NCI-H524 (cell line): ENCODE data around the gene LPP.
A peak's percentile ranks its signal among the peaks of the same experiment; 100 is the strongest.
"Not testable (repeated sequence)": the region's sequence is repeated elsewhere in the genome, so short reads cannot be mapped to it uniquely, and the experiment has no call there.

Experiments
- DNase-seq, 2 experiments: peaks; one replicate each; lab custom pipeline; 2025; lab: John Stamatoyannopoulos, UW

LPP gene, protein sequence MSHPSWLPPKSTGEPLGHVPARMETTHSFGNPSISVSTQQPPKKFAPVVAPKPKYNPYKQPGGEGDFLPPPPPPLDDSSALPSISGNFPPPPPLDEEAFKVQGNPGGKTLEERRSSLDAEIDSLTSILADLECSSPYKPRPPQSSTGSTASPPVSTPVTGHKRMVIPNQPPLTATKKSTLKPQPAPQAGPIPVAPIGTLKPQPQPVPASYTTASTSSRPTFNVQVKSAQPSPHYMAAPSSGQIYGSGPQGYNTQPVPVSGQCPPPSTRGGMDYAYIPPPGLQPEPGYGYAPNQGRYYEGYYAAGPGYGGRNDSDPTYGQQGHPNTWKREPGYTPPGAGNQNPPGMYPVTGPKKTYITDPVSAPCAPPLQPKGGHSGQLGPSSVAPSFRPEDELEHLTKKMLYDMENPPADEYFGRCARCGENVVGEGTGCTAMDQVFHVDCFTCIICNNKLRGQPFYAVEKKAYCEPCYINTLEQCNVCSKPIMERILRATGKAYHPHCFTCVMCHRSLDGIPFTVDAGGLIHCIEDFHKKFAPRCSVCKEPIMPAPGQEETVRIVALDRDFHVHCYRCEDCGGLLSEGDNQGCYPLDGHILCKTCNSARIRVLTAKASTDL

GRCh38 chr3:188154014-188154808 lies at the start of gene LPP:
Gene LPP (plus strand): TSS chr3:188154157. CDS start chr3:188406121, 251,964 bp downstream.
- peak in 1 of 2 experiments; percentile 54 for DNase-seq

DNA sequence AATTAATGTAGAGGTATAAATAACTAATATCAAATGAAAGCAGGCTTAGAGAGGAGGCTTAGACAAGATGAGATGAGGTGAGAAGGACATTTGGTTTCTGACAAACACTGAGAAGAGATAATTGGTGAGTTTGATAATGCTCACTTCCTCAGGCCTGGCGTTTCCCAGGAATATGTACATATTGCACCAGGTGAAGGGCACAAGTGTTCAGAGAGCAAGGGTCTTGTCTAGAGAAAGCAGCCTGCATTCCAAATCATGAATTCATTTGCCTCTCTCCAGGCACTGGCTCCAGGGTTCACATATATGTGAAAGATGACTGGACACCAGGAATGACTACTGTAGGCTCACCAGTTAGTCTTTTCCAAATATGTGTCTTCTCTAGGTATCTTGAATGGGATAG lies 48.0 kb upstream of the LPP start:
- no peak for DNase-seq

DNA sequence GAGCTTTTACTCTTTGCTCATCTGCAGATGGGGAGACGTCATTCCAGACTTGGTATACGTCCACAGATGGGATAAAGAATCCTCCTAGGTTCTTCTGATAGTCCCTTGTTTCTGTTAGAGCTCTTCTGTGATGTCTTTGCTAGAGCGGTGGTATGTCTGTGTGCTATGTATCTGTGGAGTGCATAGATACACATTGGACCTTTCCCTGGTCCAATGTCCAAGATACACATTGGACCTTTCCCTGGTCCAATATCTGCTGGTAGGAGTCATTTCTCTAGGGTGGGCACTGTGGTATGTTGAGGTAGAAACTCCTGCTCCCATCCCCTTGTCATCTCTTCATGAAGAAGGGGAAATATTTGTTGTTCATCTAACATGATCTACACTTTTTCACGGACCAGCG lies 47.5 kb upstream of the LPP start:
- DNase-seq, result no peak

DNA sequence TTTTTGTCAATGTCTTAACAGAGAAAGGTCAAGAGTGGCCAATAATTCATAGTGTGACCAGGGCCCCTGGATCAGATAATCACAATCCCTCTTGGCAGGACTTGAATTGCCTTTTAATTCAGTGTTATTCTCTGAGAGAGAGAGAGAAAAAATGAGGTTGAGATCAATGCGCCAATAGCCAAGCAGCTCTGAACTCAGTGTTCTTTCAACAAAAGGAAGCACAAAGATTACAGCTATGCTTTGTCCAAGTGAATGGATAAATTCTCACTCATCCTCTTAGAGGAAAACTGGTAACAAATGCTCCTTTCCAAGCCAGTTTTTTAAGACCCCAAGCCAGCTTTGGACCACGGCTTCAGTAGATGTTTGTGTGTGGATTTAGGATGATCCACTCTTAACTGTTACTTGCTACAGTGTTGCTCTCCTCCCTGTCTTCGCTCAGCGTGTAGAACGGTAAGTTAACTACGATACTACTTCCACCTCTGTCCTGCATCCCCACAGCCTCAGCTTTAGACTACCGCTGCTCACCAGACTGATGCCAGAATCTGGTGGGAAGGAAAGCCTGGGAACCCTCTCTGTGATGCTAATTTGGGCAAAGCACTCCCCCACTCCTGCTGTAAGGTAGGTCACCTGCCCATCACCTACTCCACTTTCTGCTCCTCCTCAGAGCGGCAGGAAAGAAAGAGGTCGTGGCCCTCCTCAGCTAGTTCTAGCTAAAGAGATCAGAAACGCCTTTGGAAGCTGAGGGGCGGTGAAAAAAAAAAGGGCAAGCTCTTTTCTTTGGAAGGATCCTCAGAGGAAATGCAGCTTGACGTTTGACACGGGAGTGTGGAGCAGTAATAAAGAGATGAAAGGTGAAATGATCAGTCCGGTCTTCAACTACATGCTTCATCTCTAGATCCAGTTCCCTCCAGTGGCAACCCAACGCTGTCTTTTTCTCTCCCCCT lies 46.8 kb upstream of the LPP start:
- no peak for DNase-seq

- DNase-seq, result no peak
These were observed 45.1 kb upstream of the LPP start for GRCh38 chr3:188108703-188109412.

- DNase-seq, result no peak
These were observed 42.9 kb upstream of the LPP start for GRCh38 chr3:188111002-188111584.

DNA sequence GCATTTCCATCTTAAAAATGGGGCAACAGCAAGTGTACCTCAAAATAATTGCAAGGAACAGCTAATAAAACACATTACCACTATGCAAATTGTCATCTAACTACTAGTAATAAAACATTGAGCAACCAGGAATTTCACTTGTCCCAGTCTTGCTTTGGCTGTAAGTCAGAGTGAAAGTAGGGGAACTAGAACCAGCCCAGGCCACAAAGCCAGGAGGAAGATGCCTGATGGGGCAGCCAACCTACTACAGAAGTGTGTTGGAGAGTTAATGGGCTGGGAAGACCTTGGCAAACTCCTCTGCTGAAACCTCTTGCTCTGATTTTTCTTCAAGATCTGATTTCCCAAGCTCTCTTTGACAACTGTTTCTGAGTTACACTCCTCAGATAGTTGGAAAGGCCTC lies 40.2 kb upstream of the LPP start:
- DNase-seq, result no peak

DNA sequence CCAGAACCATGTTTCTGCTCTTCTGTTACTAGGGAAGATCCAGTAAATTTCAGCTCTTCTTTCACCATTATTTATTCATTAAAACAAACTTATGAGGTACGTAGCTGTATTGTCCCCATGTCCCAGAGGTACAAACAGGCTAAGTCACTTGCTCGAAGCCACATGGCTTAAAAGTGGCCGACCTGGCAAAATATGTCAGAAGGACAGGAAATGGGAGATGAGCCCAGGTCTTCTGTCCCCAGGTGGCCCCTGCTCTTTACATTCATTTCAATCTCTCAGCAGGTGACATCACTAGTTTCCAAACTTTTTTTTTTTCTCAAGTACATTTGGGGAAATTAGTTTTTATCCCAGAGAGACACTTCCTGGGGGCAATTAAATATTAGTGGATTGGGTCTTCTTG lies 34.1 kb upstream of the LPP start:
- DNase-seq, result no peak

DNA sequence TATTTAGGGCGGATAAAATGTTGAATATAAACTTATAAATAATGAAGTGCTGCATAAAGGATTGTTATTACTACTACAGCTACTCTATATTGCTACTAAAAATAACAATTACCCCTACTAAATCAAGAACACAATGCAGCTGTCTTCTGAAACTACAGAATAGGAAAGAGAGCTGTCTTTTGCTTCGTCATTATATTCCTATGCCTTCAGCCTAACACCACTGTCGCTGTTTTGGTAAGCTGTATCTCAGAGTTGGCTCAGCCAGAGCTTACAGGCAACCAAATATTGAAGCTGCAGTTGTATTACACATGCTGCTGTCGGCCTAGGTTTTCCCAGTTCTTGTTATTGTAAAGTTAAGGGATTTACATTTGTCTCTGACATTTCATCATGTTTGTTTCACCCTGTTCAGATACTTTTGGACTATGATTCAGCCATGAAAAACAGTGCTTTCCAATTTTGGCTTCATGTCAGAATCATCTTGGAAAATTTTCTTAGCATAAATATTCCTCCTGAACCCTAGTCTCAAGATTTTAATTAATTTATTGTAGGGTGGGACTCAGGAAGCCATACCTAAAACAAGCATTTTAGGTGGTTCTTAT lies 31.3 kb upstream of the LPP start:
- DNase-seq, result no peak

GRCh38 chr3:188123170-188123905 lies 30.6 kb upstream of the LPP start:
- no peak for DNase-seq

DNA sequence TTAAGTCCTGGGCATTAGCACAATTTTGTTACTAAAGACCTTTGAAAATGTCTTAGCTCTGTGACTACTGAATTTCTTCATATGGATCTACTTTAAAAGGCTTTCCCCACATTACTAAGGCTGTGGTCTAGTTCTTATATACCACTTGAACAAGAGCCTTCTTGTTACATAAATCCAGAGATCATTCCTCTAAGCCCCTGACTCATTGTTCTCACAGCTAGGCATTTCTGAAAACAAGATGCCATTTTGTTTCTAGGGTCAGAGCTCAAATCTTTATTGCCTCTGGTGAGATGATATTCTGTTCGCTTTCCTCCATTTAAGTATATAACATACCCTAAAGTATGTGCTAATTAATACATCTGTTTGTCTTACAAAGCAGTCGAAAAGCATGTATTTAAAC lies 29.8 kb upstream of the LPP start:
- no peak for DNase-seq

DNA sequence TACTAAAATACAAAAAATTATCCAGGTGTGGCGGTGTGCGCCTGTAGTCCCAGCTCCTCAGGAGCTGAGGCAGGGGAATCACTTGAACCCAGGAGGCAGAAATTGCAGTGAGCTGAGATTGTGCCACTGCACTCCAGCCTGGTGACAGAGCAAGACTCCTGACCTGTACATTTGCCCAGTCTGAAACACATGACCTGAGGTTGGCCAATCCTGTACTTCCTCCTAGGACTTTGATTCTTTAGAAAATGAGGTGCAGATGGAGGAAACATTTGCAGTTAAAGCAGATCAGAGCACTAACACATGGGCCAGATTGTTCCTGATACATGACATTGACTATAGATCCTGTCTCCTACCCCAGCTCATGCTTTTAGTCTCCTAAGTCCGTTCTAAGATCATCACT lies 28.9 kb upstream of the LPP start:
- DNase-seq, result no peak

DNA sequence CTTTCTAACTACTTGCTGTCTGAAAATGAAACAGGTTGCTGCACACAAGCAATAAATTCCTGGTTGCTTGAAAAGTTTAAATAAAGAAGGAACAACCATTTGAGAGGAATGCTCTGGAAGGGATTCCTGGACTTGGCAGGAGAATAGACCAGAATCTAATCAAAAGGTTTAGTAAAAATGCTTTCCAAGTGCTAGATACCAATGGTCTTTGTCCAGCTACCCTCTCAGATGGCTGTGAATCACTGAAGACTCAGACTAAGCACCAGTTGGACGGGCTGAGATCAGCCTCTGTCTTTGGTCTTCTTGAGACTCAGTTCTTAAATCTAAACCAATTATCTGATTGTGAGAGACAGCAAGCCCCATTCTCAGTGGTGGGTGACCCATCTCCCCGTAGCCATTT lies 27.7 kb upstream of the LPP start:
- no peak for DNase-seq

- no peak for DNase-seq
These were observed 27.0 kb upstream of the LPP start for GRCh38 chr3:188126934-188127333.

- no peak for DNase-seq
These were observed 25.1 kb upstream of the LPP start for GRCh38 chr3:188128905-188129304.

- not testable (repeated sequence) for DNase-seq
These were observed 22.9 kb upstream of the LPP start for GRCh38 chr3:188131023-188131422.

GRCh38 chr3:188133219-188133618 lies 20.7 kb upstream of the LPP start:
- no peak for DNase-seq

DNA sequence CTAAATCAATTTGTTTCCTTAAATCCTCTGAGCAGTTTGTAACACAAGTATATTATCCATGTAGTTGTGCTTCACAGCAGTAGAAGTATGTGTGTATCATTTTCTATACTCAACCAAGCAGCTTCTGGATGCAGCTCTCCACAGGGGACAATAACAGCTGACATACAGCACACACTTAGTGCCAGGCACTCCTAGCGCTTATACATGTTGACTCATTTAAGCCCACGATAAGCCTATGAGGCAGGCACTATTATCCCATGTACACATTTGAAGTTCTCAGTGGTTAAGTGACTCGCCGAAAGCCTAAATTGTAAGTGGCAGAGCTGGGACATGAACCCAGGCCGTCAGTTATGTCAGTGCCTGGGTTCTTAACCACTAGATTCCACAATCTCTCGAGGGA lies 20.3 kb upstream of the LPP start:
- DNase-seq, result no peak

GRCh38 chr3:188134079-188134478 lies 19.9 kb upstream of the LPP start:
- no peak for DNase-seq

- no peak for DNase-seq
These were observed 19.1 kb upstream of the LPP start for GRCh38 chr3:188134856-188135255.
